ENCODE measurements around the gene FARP1.
A peak's percentile ranks its signal among the peaks of the same experiment; 100 is the strongest.

Gene FARP1

DNA sequence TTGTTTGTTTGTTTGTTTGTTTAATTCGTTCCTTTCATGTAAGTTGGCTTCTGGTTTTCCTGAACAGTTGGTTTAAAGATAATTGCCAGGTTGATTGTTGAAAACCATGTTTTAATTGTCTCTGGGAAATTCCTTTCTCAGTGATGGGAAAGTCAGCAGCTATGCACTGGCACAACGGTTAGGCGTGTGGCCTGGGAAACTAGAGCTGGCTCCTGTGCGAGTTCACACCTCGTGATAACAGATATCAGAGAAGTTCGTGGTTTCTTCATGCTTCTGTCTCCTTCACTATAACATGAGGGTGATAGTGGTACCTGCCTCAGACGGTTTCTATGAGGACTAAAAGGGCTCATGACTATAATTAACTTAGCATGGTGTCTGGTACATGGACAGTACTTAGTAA lies 280.5 kb downstream of the FARP1 start:
- H3K4me3 ChIP-seq (ENCODE audit: low read depth, low read length): no peak overlapping the region
- no peak for TF ChIP-seq CTCF (IDR thresholded peaks at IDR 0.05; ENCODE audit: low read depth, low read length, missing control alignments)
- no peak for DNase-seq (ENCODE audit: low read depth)
- in situ Hi-C loops (cut with HindIII; ENCODE audit: low sequenced_read_pairs): no loop called here

DNA sequence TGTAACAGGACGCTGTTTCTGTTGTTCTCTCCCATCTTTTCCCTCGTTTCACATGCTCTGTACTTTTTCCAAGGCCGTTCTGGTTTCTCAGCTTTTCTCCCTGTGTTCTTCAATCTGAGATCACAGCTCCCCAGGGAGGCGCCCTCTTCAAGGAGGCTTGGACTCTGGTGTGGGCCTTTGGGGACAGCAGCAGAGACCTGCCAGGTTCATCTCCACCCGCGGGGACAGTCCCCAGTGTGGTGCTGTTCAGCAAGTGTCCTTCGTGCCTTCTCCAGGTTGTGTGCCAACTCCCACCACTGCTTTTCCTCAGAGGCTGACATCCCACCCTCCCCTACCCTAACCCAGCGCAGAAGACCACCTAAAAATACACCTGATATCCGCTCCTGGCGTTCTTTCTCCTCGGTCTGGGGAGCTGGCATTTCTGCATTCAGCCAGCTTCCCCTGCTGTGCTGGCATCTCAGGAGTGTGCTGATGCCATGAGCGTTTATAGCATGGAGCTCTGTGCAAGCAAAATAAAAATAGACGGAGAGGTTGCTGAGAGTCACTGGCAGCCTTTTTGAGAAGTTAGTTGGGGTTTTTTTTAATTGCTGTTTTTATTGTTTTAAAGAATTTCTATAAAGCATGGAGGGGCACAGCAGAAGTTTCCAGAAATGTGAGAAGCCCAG lies 284.6 kb downstream of the FARP1 start:
- in situ Hi-C loops (cut with HindIII; ENCODE audit: low sequenced_read_pairs): loop anchor here (25.0 kb wide), 1 partner anchor 235 kb away; no protein-coding TSS in a partner anchor
- H3K4me3 ChIP-seq (ENCODE audit: low read depth, low read length): no peak overlapping the region
- DNase-seq (ENCODE audit: low read depth): no peak
- no peak for TF ChIP-seq CTCF (IDR thresholded peaks at IDR 0.05; ENCODE audit: low read depth, low read length, missing control alignments)

DNA sequence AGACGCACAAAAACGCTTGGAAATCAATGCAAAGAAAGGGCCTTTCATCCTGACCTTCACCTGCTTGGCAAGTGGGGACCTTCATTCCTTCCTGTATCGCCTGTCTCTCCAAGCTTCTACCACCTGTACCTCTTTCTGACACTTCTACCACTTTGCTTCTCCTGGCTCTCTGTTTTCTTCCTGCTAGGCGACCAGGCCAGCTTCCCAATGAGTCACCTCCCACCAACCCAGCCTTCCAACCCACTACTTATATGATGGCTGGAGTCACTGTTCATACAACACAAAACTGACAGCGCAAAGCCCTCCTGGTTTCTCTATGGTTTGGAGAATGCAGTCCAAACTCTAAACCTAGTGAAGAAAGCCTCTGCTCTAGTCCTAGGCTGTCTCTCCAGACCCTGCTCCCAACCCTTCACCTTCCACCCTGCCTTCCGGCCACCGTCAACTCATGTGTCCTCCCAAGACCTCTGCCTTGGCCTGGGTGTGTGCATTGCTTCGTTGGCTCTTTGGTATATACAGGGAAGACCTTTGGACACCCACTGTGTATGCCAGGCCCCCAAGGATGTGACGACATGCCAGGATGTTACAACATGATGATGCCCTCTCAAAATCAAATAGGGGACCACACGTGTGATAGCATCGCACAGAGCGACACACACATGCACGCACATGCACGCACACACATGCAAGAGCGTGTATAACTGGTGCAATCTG lies 285.5 kb downstream of the FARP1 start:
- TF ChIP-seq CTCF (IDR thresholded peaks at IDR 0.05; ENCODE audit: low read depth, low read length, missing control alignments): no peak
- in situ Hi-C loops (cut with HindIII; ENCODE audit: low sequenced_read_pairs): loop anchor here (25.0 kb wide), 1 partner anchor 234 kb away; no protein-coding TSS in a partner anchor
- H3K4me3 ChIP-seq (ENCODE audit: low read depth, low read length): no peak overlapping the region
- no peak for DNase-seq (ENCODE audit: low read depth)

GRCh38 chr13:98429081-98429480 lies 286.2 kb downstream of the FARP1 start:
- TF ChIP-seq CTCF (IDR thresholded peaks at IDR 0.05; ENCODE audit: low read depth, low read length, missing control alignments): no peak
- in situ Hi-C loops (cut with HindIII; ENCODE audit: low sequenced_read_pairs): loop anchor here (25.0 kb wide), 1 partner anchor 233 kb away; no protein-coding TSS in a partner anchor

GRCh38 chr13:98429531-98429930 lies 286.6 kb downstream of the FARP1 start:
- in situ Hi-C loops (cut with HindIII; ENCODE audit: low sequenced_read_pairs): loop anchor here (25.0 kb wide), 1 partner anchor 233 kb away; no protein-coding TSS in a partner anchor
- no peak overlapping the region for H3K4me3 ChIP-seq (ENCODE audit: low read depth, low read length)
- DNase-seq (ENCODE audit: low read depth): no peak
- TF ChIP-seq CTCF (IDR thresholded peaks at IDR 0.05; ENCODE audit: low read depth, low read length, missing control alignments): no peak

More at GRCh38 chr13:98429081-98429480, 286.2 kb downstream of the FARP1 start:
- H3K4me3 ChIP-seq (ENCODE audit: low read depth, low read length): no peak overlapping the region
- DNase-seq (ENCODE audit: low read depth): no peak

- peak; percentile 38 for DNase-seq (ENCODE audit: low read depth)
- TF ChIP-seq CTCF (IDR thresholded peaks at IDR 0.05; ENCODE audit: low read depth, low read length, missing control alignments): no peak
- no peak overlapping the region for H3K4me3 ChIP-seq (ENCODE audit: low read depth, low read length)
- in situ Hi-C loops (cut with HindIII; ENCODE audit: low sequenced_read_pairs): loop anchor here (25.0 kb wide), 1 partner anchor 232 kb away; no protein-coding TSS in a partner anchor
These were observed 287.3 kb downstream of the FARP1 start for GRCh38 chr13:98429977-98430736.
